ENCODE measurements around the gene MBNL2.

Gene MBNL2

DNA sequence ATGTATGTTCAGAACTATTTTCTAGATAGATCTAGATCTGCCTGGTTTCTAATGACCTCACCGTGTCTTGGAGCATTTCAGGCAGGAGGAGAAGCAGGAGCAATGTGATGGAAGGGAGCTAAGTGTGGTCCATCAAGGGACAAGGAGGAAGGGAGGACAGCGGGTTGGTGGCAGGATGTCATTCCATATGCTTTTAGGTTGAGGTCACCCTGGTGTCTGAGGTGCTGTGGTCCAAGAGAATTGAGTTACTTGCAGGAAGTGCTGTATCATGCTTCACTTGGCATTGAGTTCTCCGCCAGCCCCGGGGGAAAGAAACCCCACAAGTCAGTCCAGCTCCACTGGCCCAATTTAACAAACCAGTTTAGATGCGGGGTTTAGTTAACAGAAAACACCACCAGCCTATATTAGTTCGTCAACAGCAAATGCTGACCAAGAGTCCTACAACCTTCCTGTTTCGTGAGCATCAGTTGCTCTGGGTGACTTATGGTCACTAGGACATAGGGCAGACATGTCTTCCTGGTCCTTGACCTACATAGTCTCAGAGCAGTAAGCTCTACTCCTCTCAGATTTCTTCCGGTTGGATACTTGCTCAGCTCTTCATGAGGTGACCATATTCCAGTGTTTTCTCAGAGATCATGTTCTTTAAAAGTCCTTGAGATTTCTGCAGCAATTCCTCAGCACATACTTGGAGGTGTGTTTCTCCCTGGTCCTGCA lies 79.4 kb downstream of the MBNL2 start:
- DNase-seq (ENCODE audit: low spot score), result no peak

DNA sequence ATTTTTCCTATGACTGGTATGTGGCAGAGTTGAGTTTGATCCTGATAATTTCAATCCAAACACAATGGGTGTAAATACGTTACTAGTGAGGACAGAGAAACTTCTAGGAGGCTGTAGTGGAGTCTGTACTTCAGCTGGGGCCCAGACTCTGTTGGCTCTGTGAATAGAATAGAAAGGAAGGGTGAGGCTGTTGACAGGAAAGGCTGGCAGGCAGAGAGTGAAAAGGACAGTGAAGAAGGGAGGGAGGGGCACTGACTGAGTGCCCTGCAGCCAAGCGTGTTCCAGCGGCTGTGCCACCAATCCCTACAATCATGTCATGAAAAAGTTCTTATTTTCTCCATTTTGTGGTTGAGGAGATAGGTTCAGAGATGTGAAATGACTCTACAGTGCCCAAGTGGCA lies 80.5 kb downstream of the MBNL2 start:
- DNase-seq (ENCODE audit: low spot score), result no peak

DNA sequence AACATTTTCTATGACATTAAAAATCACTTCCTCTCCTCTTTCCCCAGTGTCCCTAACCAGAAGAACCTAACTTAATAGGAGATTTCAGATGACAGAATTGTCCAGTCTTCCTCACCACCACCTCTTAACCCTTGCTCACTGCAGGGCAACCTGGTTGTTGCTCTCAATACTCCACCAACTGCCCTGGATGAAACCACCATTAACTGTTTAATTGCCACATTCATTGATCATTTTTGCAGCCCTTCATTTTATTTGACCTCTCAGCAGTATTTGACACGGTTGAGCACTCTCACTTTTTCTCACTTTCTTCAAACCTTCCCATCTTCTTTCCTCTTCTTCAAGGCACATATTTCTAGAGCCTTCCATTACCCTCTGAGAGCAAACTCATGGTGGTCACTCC lies 84.0 kb downstream of the MBNL2 start:
- DNase-seq (ENCODE audit: low spot score), result no peak

DNA sequence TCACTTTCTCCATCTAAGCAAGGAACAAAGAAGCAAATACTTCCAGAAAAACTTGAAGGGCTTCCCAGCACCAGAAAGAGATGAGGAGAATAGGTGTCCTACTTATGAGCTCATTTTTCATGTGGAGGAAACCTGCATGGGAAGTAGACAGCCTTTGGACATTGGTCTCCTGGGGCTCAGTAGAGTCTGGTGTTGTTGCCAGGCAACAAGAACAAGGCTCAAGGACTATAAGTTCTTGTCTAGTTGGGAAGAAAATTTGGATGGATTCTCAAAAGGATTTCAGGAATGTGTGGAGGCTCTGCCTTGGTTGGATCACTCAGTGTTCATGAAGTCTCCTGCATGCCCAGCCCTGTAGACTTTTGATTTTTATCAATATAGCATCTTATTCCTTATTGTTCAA lies 84.5 kb downstream of the MBNL2 start:
- no peak for DNase-seq (ENCODE audit: low spot score)

DNA sequence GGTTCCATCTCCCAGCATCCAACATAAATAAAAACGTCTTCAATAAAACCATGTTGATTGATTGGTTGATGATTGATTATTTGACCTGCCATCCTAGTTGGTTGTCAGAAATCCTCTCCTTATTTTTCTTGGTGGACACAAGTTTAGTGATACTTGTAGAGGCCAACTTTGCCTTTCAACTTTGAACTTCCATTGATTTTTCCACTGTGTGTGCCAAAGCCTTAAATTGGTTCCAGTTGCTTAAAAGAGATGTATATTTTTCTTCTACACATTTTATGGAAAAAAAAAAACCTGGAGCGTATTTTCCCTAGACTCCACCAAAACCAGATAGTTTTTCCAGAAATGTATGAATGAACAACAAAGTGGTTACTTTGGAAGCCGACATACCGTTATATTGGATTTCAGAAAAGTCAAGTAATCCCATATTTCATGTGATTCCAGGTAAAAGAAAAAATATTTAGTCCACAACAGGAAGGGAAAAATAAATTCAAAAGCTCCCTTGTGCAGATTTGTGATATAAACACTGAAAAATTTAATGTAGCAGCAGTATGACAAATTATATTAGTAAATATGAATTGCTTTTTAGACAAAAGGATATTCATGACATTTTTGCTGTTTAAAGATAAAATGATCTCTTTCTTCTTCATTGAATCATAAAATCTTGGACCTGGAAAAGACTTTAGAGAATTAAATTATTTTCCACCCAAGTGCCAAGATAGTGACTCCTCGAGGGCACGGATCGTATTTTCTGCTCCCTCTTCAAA lies 85.2 kb downstream of the MBNL2 start:
- no peak for DNase-seq (ENCODE audit: low spot score)

DNA sequence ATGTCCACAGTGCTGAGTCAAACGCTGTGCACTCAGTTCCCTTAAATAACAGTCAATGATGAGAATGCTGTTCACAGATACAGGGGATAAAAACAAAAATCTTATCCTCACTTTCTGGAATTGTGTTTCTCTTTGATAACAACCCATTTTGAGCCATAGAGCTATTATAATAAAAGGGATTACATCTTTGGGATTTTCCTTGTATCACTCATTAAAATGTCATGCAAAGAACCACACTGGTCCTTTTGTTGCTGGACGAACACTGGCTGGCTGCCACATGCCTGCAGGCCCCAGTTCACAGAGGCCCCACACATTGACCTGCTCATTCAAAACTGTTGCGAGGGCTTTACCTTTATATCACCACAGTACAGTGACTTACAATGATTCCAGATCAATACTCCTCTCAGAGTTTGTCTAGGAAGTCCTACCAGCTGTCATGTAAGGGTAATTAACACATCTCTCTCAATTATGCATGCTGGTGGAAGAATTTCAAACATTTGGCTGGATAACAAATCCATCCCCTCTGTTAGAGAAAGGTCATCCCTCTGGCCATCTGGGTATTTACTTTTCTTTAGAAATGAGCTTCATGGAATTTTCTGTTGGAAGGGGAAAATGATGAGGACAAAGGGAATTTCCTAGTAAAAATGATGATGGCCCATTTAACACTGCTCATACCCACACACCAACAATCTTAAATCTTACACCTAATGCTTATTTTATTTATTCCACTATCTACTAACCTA lies 85.9 kb downstream of the MBNL2 start:
- peak; percentile 96 for DNase-seq (ENCODE audit: low spot score)

DNA sequence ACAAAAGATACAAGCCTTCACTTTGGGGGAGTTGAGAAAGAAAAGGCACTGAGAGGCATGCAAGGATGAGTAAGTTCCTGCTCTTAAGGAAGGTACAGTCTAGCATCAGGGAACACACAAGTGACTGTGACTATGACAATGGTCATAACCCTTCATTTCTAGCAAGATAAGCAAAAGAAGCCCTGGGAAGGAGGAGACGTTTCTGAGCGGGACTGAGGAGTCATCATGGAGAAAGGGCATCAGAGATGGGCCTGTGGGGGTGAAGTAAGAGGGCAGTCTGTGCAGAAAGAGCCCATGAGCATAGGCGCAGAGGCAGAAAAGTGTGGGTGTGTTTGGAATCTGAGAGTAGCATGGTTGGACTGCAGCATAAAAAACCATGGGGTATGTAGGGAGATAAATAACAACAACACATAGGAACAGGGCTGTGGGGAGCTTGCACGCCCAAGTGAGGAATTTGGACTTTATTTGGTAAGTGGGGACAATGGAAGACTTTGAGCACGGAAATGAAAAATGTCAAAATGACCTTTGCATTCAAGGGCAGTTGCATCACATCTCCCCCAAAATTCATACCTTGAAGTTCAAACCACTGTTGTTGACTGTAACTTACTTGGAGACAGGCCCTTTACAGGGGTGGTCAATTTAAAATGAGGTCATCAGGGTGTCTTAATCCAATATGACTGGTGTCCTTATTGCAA lies 86.7 kb downstream of the MBNL2 start:
- DNase-seq (ENCODE audit: low spot score), result peak; percentile 26

DNA sequence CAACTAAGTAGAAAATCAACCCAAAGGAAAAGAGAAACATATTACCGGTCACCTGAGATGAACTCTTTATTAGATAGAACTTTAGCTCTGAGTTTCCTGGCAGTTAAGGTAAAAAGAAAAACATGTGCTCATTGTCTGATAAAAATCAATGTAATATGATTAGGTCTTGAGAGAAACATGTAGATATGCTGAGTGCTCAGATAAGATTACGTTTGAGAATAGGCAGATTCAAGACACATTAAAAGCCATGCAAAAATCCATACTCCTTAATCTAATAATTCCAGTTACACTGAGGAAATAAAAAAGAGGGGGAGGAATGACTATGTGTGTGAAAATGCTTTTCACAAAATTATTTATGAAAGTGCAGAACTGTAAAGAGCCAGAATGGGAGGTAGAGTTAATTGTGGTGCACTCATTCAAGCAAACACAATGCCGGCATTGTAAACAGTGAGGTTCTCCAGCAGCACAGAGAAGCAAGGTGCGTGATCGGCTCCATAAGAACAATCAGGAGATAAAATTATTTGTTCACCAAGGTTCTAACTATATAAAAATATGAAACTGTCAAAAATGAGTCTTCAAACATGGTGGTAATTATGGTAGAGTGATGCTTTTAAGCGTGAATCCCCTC lies 88.8 kb downstream of the MBNL2 start:
- no peak for DNase-seq (ENCODE audit: low spot score)

DNA sequence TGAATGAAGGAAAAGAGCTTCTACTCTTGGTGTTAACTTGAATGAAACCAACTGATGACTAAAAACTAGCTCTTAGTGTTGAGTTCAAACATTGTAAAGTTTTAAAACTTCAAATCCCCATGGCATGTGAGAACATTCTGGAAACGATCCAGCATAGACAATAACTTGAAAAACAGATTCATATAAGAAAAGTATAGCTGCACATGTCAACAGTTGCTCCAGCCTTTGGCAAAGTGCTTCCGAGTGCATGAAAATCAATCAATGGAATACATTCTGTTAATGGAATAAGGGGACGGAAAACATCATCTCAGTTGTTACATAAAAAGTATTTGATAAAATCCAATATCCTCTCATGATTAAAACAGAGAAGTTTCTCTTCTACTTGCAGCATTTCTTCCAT lies 89.8 kb downstream of the MBNL2 start:
- no peak for DNase-seq (ENCODE audit: low spot score)

DNA sequence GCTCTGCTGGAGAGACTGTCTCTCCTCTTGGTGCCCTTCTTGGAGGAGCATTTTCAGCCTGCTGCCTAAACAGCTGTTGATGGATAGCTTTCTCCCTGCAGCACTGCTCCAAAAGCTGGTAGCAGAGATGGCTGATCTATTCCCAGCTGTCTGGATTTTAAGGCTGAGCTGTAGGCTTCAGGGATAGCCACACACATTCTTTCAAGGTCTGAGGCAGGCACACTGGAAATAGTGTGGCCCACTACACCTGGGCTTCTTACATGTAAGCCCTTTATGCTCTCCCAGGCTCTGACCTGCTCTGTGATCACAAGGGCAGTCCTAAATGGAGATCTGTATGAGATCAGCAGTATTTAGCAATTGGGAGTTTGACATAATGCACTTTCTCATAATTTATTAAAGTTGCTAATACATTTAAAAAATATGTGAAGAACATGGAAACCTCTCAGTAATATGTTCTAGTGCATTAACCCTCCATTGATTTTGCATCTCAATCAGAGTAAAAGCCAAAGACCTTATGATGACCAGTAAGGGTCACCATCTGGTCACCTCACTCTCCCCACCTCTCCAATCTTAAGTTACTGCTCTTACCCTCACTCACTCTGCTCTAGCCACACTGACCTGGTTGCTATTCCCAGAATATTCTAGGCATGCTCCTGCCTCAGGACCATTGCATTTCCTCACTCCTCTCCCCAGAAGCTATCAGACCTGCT lies 91.6 kb downstream of the MBNL2 start:
- no peak for DNase-seq (ENCODE audit: low spot score)

DNA sequence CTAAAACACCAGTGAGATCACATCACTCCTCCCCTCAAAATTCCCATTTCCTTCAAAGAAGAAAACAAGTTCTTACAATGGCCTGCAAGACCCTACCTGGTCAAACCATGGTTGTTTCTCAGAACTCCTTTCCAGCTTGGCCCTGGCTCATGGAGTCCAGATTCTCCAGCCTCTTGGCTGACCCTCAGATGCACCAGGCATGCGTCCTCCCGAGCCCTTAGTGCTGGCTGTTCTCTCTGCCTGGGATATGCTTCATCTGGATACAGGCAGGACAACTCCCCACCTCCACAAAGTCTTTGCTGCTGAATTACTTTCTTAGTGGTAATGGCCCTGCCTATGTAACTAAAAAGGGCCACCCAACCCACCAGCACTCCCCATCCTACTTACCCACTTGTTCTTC lies 94.3 kb downstream of the MBNL2 start:
- no peak for DNase-seq (ENCODE audit: low spot score)

DNA sequence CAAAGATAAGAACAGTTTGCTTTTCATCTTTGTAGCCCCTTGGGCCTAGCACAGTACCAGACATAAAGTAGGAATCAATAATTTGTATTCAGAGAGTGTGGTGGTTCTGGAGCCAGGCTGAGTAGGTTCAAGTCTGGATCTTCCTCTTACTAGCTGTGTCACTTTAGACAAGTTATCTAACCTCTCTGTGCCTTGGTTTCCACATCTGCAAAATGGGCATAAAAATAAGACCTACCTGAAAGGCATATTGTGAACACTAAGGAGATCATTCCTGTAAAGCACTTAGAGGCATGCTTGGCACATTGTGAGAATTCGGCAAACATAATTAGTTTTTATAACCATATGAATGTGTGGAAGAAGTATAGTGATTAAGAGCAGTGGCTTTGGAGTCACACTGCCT lies 95.8 kb downstream of the MBNL2 start:
- DNase-seq (ENCODE audit: low spot score), result no peak

DNA sequence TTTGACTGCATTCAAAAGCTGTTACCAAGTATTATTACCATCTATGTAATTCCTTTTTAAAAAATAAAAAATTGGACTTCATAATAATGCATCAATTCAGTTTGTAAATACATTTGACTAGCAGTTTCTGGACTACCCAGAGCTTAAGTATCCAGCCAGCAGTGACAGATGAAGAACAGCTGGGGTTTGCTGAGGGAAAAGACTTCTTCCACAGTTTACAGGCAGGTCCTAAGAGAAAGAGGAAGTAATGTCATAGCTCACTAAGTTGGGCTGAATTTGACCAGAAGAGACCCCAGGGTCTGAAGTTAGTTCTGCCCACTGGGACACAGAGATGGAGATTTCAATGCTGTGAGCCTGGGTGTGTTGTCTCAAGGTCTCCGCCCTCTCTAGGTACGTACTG lies 96.4 kb downstream of the MBNL2 start:
- DNase-seq (ENCODE audit: low spot score), result no peak

DNA sequence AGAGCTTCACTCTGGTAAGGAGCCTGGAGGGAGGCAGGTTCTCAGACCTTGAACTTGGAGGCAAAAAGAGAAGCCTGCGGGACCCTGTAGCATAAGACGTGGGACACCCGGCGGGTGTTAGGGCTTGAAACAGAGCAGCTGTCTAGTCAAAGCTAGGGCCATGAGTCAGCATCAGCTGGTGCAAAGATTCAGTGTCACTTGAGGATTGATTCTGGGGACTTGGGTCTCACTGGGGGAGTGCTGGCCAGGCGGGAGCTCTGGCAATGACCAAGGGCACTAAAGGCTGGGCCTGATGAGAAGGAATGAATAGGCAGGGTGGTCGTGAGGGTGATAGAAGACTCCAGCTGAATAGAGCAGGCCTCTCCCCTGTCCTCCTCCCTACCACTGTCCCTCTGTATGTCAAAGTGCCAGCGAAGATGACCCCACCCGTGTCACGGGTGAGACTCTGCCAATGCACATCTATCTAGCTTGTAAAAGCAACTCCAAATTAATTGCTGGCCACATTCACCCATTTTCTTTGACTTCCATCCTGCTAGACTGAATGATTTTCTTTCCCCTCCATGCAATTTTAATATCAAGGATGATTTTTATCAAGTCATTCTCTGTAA lies 97.1 kb downstream of the MBNL2 start:
- no peak for DNase-seq (ENCODE audit: low spot score)

DNA sequence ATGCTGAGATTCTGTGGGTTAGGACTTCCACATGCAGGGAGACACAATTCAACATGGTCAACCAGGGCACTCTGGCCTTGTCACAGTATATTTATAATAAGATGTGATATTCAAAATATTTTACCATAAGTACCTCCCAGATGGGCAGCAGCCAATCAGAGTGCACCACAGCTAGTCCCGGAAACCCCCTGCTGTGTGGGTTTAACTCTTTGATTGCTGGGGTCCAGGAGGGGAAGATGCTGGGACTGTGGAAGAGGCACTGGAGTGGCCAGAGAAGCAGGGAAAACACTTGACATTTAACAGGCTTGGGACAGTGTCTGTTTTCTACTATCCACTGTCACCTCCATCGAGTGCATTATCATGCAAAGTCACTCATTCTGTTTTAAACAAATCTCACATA lies 99.0 kb downstream of the MBNL2 start:
- DNase-seq (ENCODE audit: low spot score), result no peak

DNA sequence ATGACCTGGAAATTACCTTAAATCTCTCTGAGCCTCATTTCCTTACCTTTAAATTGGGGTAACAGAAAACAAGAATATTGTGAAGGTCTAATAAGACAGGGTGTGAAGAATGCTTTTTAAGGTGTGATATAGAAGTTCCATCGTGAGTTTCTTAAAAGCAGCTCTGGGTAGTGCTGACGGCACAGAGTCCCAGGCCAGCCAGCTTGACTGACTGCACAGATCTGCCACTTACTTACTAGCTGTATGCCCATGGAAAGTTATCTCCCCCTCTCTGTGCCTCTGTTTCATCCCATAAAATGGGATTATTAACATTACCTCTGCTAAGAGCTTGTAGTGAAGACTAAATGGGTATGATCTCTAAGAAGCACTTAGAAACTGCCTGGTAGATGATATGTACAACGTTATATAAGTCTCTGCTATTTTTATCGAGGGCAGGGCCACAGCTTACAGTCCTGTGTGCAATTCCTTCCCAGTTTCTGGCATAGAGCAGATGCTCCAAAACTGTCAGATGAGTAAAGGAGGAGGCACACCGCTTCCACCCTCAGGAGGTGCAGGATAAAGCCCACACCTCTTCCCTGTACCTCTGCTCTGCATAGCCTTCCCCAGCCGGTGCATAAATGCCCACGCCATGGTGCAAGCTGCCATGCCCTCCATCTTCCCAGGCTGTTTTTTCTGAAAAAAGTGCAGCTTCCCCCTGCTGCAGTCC lies 99.6 kb downstream of the MBNL2 start:
- no peak for DNase-seq (ENCODE audit: low spot score)

DNA sequence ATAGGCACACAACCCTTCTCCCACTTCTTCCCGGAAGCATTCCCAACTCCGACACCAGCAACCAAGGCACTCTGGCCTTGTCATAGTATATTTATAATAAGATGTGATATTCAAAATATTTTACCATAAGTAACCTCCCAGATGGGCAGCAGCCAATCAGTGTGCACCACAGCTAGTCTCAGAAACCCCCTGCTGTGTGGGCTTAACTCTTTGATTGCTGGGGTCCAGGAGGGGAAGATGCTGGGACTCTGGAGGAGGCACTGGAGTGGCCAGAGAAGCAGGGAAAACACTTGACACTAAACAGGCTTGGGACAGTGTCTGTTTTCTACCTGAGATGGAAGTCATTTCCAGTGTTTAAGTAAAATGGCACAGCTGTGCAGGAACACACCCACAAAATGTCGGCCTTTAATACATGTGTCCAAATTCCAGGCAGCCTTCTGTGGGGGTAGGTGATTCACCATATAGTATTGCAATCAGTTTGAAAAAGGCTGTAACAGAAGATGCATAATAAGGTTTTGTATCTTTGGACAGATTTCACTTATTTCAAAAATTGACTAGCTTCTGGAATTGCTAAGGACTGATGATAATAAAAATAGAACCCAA lies 100.7 kb downstream of the MBNL2 start:
- no peak for DNase-seq (ENCODE audit: low spot score)

DNA sequence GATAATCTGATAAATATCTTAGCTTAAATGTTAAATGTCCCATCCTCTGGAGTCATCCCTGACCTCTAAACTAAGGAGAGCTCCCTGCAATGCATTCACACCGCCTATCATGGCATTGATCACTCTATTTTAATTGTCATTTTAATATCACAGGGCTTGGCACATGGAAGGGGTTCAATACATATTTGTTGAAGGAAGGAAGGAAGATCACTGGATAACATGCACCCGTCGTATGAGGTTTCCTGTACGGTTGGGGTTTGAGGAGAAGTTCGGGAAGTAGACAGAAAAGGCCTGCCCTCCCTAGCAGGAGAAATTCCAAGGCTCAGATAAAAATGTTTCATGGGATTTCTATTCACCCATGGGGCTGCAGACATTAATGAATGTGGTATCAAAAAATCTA lies 102.0 kb downstream of the MBNL2 start:
- DNase-seq (ENCODE audit: low spot score), result no peak

DNA sequence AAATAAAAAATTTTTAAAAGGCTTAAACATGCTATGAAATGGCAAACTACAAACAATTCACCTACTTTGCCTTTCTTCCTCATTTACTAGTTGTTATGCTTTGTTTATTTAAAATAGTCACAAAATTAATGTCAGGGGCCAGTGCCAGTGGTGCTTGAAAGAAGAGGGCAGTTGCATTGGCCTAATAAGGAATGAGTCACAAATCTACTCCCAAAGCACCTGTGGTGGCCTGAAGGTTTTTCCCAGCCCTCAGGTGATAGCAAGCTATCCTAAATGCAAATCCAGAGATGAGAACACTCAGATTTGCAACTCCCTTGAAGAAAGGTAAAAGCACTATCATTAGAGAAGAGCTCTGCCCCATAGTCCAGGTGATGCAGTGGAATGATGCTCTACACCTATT lies 103.6 kb downstream of the MBNL2 start:
- no peak for DNase-seq (ENCODE audit: low spot score)

DNA sequence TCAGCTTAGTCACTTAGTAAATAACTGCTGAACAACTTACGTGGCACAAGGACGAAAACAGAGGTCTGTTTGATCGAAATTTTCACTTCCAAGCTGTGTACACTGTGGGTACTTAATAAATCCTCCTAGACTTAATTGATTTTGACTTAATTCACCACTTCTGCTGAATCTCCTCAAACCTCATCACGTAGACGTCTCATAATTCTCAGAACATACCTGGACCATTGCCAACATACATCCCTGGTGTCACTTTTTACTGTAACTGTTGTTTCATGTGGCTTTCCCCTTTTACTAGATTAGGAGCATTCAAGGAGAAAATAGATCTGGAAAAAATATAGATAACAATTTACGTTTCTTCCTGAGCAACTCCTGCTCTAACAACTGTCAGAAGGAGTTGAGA lies 105.0 kb downstream of the MBNL2 start:
- no peak for DNase-seq (ENCODE audit: low spot score)

Measured in COLO829 (cell line).